NCI-H1105 treated with DMSO at 0.1 percent for 48 hours (cell line): ENCODE data around the gene SPTBN5.

ENCODE experiments used
- DNase-seq: peaks from one replicate; lab custom pipeline; 2025; lab: John Stamatoyannopoulos, UW

Gene SPTBN5

GRCh38 chr15:41883484-41883825, 10.4 kb downstream of the SPTBN5 start:
- no peak for DNase-seq

DNA sequence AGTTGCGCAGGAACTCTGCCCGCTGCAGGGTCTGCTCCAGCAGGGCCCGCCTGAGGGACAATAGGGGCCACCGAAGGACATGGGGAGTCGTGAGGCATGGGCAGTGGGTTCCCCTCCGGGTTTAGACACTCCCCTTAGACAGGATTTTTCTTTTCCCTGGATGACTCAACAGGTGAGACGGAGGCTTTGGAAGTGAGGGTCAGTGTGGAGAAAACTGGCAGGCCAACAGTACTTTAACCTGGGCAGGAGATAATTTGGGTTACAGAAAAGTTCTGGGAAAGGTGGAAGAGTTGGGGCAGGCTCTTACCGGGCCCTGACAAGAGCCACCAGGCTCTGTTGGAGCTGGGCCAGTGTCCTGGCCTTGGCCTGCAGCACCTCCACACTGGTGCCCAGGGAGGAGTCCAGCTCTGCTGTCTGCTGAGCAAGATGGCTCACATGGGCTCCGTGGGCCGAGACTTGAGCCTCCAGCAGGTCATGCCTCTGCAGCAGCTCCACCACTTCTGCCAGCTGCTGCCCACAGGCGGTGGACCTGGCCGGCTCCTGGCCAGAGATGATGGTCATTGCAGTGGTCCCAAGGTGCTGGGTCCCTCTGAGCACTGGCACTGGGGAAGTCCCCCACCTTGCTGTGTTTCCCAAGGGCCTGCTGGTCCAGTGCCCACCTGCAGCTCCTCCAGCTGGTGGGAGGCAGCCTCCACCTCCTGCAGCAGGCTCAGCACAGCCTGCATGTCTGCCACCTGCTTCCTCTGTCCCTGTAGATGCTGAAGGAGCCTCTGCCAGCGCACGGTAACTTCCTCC, 11.0 kb downstream of the SPTBN5 start:
- no peak for DNase-seq

GRCh38 chr15:41881920-41882688, 11.7 kb downstream of the SPTBN5 start:
- DNase-seq, result no peak

DNA sequence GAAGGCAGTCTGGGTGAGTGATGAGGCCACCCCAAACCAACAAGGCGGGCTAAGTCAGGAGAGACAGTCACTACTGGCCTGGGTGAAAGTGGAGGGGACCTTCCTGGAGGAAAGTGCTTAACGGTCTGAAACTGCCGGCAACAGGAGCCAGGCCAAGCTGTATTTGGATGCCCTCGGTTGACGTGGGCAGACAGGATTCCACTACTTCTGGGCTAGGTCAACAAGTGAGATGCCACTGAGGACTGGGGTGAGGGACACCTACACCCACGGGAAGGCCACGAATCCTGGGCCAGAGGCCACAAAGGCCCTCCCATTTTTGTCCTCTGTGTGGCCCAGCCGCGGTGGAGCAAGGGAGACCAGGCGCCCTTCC, 12.3 kb downstream of the SPTBN5 start:
- no peak for DNase-seq

GRCh38 chr15:41881086-41881485, 12.8 kb downstream of the SPTBN5 start:
- no peak for DNase-seq

DNA sequence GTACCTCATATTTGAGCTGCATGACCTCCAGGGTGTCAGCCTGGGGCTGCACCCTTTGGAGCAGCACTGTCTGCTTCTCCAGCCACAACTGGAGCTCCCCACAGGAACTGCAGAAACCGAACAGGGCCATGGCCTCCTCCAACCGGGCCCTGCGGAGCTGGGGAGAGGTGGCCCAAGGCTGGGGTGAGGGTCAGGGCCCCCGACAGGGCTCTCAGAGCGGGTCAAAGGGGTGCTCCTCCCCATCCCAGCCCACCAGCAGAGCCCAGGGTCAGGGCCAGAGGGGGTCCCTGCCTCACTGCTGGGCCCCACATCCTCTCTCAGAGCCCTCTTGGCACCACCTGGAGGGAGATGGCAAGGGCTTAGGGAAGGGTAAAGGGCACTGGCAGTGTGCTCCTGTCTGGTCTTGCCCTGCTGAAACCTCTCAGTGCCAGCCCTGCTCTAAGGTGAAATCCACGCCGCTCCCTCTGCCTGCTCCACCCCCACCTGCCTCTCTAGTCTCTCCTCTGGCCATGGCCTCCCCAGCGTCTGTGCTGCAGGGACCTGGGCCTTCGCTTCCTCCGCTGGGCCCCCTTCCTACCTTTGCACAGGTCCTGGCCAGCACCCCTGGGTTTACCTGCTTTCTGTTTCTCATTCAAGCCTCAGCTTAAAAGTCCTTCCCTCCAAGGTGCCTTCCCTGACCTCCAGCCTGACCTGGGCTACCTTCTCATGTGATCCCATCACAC, 13.5 kb downstream of the SPTBN5 start:
- DNase-seq, result no peak

DNA sequence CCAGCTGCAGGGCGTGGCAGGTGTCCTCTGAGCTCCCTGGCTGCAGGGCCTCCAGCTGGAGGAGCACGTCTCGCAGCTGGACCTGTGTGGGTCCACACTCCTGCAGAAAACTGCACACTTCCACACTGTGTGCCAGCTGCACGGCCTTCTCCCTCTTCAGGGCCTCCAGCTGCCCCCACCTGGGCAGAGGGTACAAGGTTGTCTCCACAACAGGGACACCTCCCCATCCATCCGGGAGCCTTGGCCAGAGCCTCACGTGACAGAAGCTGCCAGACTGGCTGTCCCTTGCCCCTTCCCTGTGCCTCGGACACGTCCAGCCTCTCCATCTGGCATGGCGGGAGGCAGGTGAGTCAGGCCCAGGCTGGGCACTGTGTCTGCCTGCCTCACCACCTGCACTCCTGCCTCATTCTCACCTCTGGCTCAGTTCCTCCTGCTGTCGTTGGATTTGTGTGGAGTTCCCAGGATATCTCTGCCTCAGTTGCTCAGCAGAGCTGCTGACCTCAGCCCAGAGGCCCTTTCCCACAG, 14.5 kb downstream of the SPTBN5 start:
- DNase-seq, result no peak

DNA sequence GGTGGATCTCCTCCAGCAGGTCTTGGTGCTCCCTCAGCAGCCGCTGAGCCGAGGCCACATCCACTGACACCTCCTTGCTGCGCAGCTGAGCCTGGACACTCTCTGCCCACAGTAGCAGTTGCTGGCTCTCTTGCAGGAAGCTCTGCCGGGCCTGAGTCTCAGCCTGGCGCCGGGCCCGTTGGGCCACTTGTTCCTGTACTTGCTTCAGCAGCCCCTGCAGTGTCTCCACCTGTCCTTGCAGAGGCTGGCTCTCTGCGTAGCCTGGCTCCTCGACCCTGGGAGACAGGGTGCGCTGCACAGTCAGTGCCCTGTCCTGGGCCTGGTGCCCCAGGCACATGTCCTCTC, 15.5 kb downstream of the SPTBN5 start:
- DNase-seq, result no peak

DNA sequence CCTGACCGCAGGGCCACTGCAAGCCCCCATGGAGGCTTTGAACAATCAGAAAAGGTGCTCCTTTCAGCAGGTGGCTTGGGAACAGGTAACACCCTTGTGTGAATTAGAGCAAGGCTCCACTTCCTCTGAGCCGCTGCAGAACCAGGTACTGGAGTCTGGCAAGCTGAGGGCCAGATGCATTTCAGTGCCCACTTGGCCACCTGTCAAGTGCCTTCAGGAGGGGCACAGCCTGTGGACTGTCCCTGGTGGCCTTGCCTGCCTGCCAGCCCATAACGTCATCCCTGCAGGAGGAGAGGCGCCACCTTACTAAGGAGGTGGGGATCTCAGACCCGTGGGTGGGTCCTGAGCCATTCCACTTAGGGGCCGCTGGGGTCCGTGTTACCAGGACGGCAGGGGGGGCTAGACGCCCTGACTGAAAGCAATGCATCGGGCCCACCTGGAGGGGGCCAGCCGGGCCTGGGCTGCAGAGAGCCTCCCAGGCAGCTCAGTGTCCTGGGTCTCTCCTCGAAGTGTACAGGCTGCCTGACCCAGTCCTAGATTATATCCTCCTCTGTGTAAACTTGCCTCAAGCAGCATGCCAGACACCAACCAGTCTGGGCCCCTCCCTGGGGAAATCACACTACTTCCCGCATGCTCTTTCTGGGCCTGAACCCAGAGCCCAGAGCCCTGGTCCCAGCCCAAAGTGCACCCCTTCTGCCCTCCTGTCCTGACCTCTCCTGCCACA, 16.1 kb downstream of the SPTBN5 start:
- DNase-seq, result no peak

DNA sequence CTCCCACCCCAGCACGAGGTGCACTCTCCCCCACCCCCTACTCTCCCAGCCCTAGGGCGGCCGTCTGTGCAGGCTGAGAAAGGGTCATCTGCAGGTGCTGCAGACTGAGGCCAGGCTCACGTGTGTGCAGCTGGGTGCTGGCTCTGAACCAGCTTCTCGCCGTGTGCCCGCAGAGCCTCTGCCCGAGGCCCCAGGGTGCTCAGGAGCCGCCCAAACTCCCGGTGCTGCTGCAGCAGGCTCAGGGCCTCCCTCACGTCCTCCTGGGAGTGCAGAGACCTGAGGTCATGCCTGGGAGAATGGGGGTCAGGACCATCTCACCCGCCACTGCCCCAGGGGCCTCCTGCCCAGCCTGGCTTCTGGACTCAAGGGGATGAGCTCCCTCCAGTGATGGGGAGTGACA, 17.2 kb downstream of the SPTBN5 start:
- peak; percentile 72 for DNase-seq

- no peak for DNase-seq
Measured at GRCh38 chr15:41876007-41876406, 17.8 kb downstream of the SPTBN5 start.

GRCh38 chr15:41874736-41875135, 19.1 kb downstream of the SPTBN5 start:
- DNase-seq, result no peak

DNA sequence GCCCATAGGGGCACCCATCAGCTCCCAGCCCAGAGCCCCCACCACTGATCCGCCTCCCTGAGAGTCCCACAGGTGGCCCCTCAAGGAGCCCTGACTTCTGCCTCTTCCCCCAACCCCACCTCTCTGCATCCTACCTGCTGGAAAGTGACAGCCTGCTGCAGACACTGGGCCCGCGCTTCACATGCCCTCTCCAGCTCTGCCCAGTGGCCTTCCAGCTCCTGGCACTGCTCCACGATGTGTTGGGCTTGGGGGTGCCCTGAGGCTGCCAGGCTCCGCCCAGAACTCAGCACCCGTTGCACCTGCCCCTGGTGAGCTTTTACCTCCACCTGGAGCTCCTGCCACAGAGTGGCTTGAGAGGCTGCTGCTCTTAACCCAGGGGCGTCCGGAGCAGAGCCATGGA, 20.1 kb downstream of the SPTBN5 start:
- DNase-seq, result peak; percentile 57

DNA sequence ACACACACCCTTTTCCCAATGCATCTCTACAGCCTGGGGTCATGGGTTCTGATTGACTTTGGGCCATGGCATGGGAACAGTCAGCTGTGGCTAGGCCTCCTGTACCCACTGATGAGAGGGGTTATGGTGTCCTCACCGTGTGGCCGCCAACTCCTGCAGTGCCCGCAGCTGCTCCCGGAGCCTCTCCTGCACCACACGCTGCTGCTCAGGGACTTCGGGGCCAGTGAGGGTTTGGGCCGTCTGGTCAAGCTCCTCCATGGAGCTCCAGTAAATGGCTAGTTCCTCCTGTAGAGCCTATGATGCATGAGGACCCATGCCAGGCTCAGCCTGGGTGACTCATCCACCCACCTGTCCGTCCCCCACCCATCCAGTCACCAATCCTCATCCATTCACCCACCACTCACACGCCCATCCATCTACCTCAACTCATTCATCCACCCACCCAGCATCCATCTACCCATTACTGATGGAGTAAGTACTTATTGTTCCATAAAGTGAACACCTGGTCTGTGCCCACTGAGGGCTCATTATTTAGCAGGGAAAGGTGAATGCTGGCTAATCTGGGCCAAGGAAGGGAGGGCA, 21.6 kb downstream of the SPTBN5 start:
- no peak for DNase-seq

- DNase-seq, result no peak
Measured at GRCh38 chr15:41871175-41871905, 22.5 kb downstream of the SPTBN5 start.

DNA sequence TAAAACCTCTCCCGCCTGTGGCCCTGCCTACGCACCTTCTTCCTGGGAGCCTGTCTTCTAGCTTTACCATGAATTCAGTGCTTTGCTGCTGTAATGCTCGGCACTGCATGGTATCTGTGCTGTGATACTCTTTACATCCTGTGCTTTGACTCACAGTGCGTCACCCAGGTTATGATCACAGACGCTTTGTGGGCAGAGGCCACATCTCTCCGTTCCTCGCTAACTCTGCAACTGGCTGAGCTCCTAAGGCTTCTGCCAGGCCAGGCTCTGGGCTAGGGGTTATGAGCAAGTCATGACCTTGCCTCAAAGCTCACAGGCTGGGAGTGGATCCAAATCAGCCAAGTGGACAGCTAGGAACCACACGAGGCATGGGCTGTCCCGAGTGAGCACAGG, 23.2 kb downstream of the SPTBN5 start:
- DNase-seq, result no peak

GRCh38 chr15:41869770-41870688, 23.8 kb downstream of the SPTBN5 start:
- no peak for DNase-seq

- DNase-seq, result no peak
Measured at GRCh38 chr15:41868321-41868720, 25.5 kb downstream of the SPTBN5 start.

DNA sequence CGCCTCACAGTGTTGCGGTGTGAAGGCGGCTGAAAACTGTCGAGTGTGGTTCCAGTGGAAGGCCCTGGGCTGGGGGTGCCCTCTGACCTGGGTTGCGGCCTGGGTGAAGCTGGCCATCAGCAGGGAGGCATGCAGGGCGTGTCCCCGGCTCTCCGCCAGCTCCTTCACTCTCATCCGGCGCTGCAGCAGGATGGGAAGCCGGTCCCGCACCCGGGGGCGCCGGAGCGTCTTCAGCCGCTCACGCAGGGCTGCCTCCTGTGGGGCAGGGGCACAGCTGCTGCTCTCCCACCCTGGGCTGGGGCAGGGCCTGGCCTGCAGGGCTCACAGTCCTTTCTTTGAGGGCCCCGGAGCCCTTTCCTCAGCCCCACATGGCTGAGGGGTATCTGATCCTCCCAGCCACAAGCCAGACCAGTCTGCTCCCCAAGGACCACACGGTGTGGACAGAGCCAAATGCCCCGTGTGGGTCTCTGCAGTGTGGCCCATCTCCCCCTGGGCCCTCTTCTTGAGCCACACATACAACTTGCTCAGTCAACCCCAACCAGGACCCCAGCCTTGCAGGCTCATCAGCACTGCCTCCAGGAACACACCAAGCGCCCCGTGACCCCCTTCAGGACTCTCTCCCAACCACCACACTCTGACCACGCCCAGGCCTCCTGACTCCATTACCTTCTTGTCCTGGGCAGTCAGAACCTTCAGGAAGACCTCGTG, 26.8 kb downstream of the SPTBN5 start:
- DNase-seq, result no peak
